CD4-positive, alpha-beta T cell (primary cell): ENCODE measurements around the gene MS4A6A. TPM values are rescaled to one million over a fixed set of nuclear protein-coding genes. Genes with fewer than 3 reads are reported as not detected.

Source experiments
- ATAC-seq: fragments of 200-7000 bp; cut with Tn5 transposase; one replicate; pipeline ENCODE4 v1.10.0; 2022; ENCODE audit warnings: mild to moderate bottlenecking; ENCODE audit not compliant: poor library complexity
- CTCF ChIA-PET: fragments of 350-600 bp; sonication (Branson Sonifier 250); formaldehyde crosslinking; loops from one replicate; lab custom pipeline; 2021; ENCODE audit warnings: antibody characterized with exemption, inconsistent platforms; lab: Charles Lee
- POLR2A ChIA-PET: fragments of 350-600 bp; sonication (Branson Sonifier 250); formaldehyde crosslinking; loops from one replicate; lab custom pipeline; 2021; ENCODE audit warnings: antibody characterized with exemption, inconsistent platforms; lab: Charles Lee
- DNase-seq, 14 experiments: peaks; one replicate each; pipeline ENCODE4 v3.0.0-alpha.2; 2013 to 2020; ENCODE audit warnings: mixed read lengths in 2 of 14
- H3K27ac ChIP-seq, 2 donors: one replicate each; pipeline versions ENCODE4 v1.5.1 to v1.7.0; 2013; ENCODE audit warnings: low read length in 2 of 2, low read depth in 1 of 2, mild to moderate bottlenecking in 1 of 2
- H3K27me3 ChIP-seq, 2 experiments: 1 replicate in 1 of 2; 2 replicates in 1 of 2; pipeline versions ENCODE4 v1.6.1 to v1.7.0; 2013; ENCODE audit warnings: low read length in 2 of 2, control low read depth in 1 of 2, mild to moderate bottlenecking in 1 of 2, moderate library complexity in 1 of 2; ENCODE audit not compliant: insufficient read depth in 2 of 2, control insufficient read depth in 1 of 2
- H3K36me3 ChIP-seq: one replicate; pipeline ENCODE4 v1.6.1; 2013; ENCODE audit warnings: low read length, control low read depth; ENCODE audit not compliant: insufficient read depth
- H3K4me1 ChIP-seq: one replicate; pipeline ENCODE4 v1.6.1; 2013; ENCODE audit warnings: low read length, control low read depth; ENCODE audit not compliant: insufficient read depth
- H3K4me3 ChIP-seq: one replicate; pipeline ENCODE4 v1.5.1; 2013; ENCODE audit warnings: mild to moderate bottlenecking, low read length, moderate library complexity
- H3K9me3 ChIP-seq, 2 experiments: 1 replicate in 1 of 2; 2 replicates in 1 of 2; pipeline versions ENCODE4 v1.6.1 to v1.7.0; 2013; ENCODE audit warnings: low read length in 2 of 2, mild to moderate bottlenecking in 2 of 2, control low read depth in 1 of 2, moderate library complexity in 1 of 2; ENCODE audit not compliant: control insufficient read depth in 1 of 2, insufficient read depth in 1 of 2
- H3K27ac Mint-ChIP-seq: one replicate; pipeline ENCODE4 v1.8.0; 2020; ENCODE audit warnings: mixed read lengths
- H3K27me3 Mint-ChIP-seq: one replicate; pipeline ENCODE4 v1.8.0; 2021; ENCODE audit warnings: mixed read lengths
- H3K36me3 Mint-ChIP-seq: one replicate; pipeline ENCODE4 v1.8.0; 2021; ENCODE audit warnings: low read depth, mixed read lengths
- H3K4me1 Mint-ChIP-seq: one replicate; pipeline ENCODE4 v1.8.0; 2021; ENCODE audit warnings: low read depth, mixed read lengths
- H3K4me3 Mint-ChIP-seq: one replicate; pipeline ENCODE4 v1.8.0; 2020; ENCODE audit warnings: mild to moderate bottlenecking, mixed read lengths
- H3K9me3 Mint-ChIP-seq: one replicate; pipeline ENCODE4 v1.8.0; 2020; ENCODE audit warnings: mixed read lengths
- CTCF ChIP-seq: fragments of 200-600 bp; IDR thresholded peaks from one replicate; pipeline ENCODE4 v1.8.0; 2022; ENCODE audit warnings: antibody characterized with exemption, mild to moderate bottlenecking
- intact Hi-C, 2 experiments: fragments of 100-400 bp; cut with DNase I in 1 of 2; cut with micrococcal nuclease in 1 of 2; formaldehyde crosslinking; loops; one replicate each; pipeline versions ENCODE4 v1.15.1 to v1.9.0; 2023 to 2025; cut with DNase I, micrococcal nuclease
- microRNA-seq: library from miRNA; unstranded; fragments of <30 nt; microRNA quantifications from one replicate; pipeline ENCODE4 v1.2.0, GENCODE V29; 2021; ENCODE audit warnings: borderline microRNAs expressed, borderline replicate concordance
- total RNA-seq, 174 experiments: library from RNA in 2 of 174; stranded (reverse) in 2 of 174; gene quantifications; one replicate each; pipeline ENCODE4 v1.2.3 and lab custom pipeline; 2021 to 2026

The MS4A6A gene
- total RNA-seq, 2 experiments from 2014 or later: 3.3 TPM

- POLR2A ChIA-PET: no interaction called here
- no peaks in the 10 kb centered on the region for H3K36me3 Mint-ChIP-seq
- no peak overlapping the region for H3K4me3 Mint-ChIP-seq
- DNase-seq (no peak), ATAC-seq (no peak)
- intact Hi-C loops: no loop called here
- H3K27me3 ChIP-seq: no peaks in the 10 kb centered on the region
- no peak overlapping the region for H3K4me3 ChIP-seq
- H3K27ac ChIP-seq: no peak overlapping the region
- no peaks in the 10 kb centered on the region for H3K9me3 ChIP-seq
- no peaks in the 10 kb centered on the region for H3K9me3 Mint-ChIP-seq
- TF ChIP-seq CTCF: no peak
- H3K36me3 ChIP-seq: no peaks in the 10 kb centered on the region
- H3K4me1 Mint-ChIP-seq: no peaks in the 10 kb centered on the region
- no peaks in the 10 kb centered on the region for H3K27me3 Mint-ChIP-seq
- H3K27ac Mint-ChIP-seq: no peak overlapping the region
- H3K4me1 ChIP-seq: no peaks in the 10 kb centered on the region
- CTCF ChIA-PET: no interaction called here
These were observed 55.5 kb downstream of the MS4A6A start for GRCh38 chr11:60127311-60127811.

GRCh38 chr11:60125956-60126585, 56.8 kb downstream of the MS4A6A start:
- no peak for TF ChIP-seq CTCF
- H3K27me3 ChIP-seq: no peaks in the 10 kb centered on the region
- H3K4me3 ChIP-seq: no peak overlapping the region
- Mint-ChIP-seq H3K9me3 (no peaks in the 10 kb centered on the region), H3K27me3 (no peaks in the 10 kb centered on the region), H3K4me3 (no peak overlapping the region), H3K4me1 (no peaks in the 10 kb centered on the region), H3K36me3 (no peaks in the 10 kb centered on the region), H3K27ac (no peak overlapping the region)
- CTCF ChIA-PET: no interaction called here
- DNase-seq: no peak
- H3K27ac ChIP-seq: no peak overlapping the region
- no peaks in the 10 kb centered on the region for H3K9me3 ChIP-seq
- no peak for ATAC-seq
- intact Hi-C loops: no loop called here
- no peaks in the 10 kb centered on the region for H3K36me3 ChIP-seq
- H3K4me1 ChIP-seq: no peaks in the 10 kb centered on the region
- POLR2A ChIA-PET: no interaction called here

- no peaks in the 10 kb centered on the region for H3K27me3 ChIP-seq
- ChIA-PET POLR2A (no interaction called here), CTCF (no interaction called here)
- H3K4me1 ChIP-seq: no peaks in the 10 kb centered on the region
- no peak overlapping the region for H3K4me3 Mint-ChIP-seq
- DNase-seq (no peak), ATAC-seq (no peak)
- no peaks in the 10 kb centered on the region for H3K9me3 Mint-ChIP-seq
- no peak overlapping the region for H3K27ac Mint-ChIP-seq
- H3K27me3 Mint-ChIP-seq: no peaks in the 10 kb centered on the region
- no peak overlapping the region for H3K4me3 ChIP-seq
- H3K9me3 ChIP-seq: no peaks in the 10 kb centered on the region
- no peaks in the 10 kb centered on the region for H3K36me3 ChIP-seq
- no peaks in the 10 kb centered on the region for H3K4me1 Mint-ChIP-seq
- H3K36me3 Mint-ChIP-seq: no peaks in the 10 kb centered on the region
- intact Hi-C loops: no loop called here
- TF ChIP-seq CTCF: no peak
- H3K27ac ChIP-seq: no peak overlapping the region
These were observed 58.0 kb downstream of the MS4A6A start for GRCh38 chr11:60124802-60125432.

Small RNAs within 50 kb of the gene (microRNA-seq; reads per million reads assigned to microRNA genes)
- gene MIR6503: not detected

Other genes with a start within 250 kb of the MS4A6A start
- not detected for gene OOSP1, start 244.7 kb downstream of the MS4A6A start, total RNA-seq
- gene OOSP4A, start 219.1 kb downstream of the MS4A6A start, total RNA-seq: not detected
- gene OOSP4B, start 165.9 kb downstream of the MS4A6A start, total RNA-seq: not detected
- not detected for gene OOSP2, start 142.7 kb downstream of the MS4A6A start, total RNA-seq
- not detected for gene MS4A3, start 126.4 kb downstream of the MS4A6A start, total RNA-seq
- not detected for gene MS4A2, start 94.4 kb downstream of the MS4A6A start, total RNA-seq
- gene MS4A4E, start 60.1 kb upstream of the MS4A6A start, total RNA-seq: not detected
- gene MS4A4A, start 97.6 kb upstream of the MS4A6A start, total RNA-seq: not detected
- not detected for gene MS4A6E, start 144.2 kb upstream of the MS4A6A start, total RNA-seq
- under 1 TPM in 1 of 2 experiments, not detected in 1; 0.80 TPM for gene MS4A7, start 195.4 kb upstream of the MS4A6A start, total RNA-seq
- gene MS4A14, start 213.4 kb upstream of the MS4A6A start, total RNA-seq: not detected
- gene MS4A5, start 246.5 kb upstream of the MS4A6A start, total RNA-seq: not detected